DND-41 (cell line): ENCODE data around the gene ZSCAN12.

Experiments
- CTCF ChIP-seq: IDR thresholded peaks from 2 replicates; pipeline ENCODE4 v1.5.1; 2012; ENCODE audit warnings: borderline replicate concordance, low read length, moderate library complexity, mild to moderate bottlenecking; ENCODE audit not compliant: poor library complexity, severe bottlenecking; ENCODE audit errors: extremely low read depth
- EZH2 ChIP-seq: IDR thresholded peaks from 3 replicates; pipeline ENCODE4 v1.6.1; 2012; ENCODE audit warnings: borderline replicate concordance, low read depth, mild to moderate bottlenecking, moderate library complexity, low read length, inconsistent platforms; ENCODE audit not compliant: severe bottlenecking

- TF ChIP-seq CTCF, result no peak
- no peak for TF ChIP-seq EZH2
Measured at GRCh38 chr6:28347119-28347518, 52.4 kb downstream of the ZSCAN12 start.
